ENCODE measurements around the gene CTNNA3. TPM values are rescaled to one million over a fixed set of nuclear protein-coding genes. Genes with fewer than 3 reads are reported as not detected.

The CTNNA3 gene
- total RNA-seq, 2 experiments from 2014 or later, result 0.30 TPM; not detected in 1

DNA sequence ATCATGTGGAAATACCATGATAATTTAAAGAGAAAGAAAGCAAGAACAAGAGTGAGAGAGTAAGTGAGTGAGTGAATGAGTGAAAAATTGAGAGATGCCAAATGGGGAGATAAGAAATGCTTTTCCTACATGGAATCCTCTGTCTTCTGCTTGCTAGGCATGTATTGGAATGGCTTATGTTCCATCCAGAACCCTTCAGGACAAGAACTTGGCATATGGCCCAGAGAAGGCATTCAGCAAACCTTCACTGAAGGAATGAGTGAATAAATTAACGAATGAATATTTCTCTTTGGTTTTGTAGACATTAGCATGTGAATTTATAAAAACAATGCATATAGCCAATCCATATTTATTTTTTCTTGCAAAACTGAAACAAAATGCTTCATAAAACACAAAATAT, 608.0 kb downstream of the CTNNA3 start:
- no peaks in the 10 kb centered on the region for H3K27me3 Mint-ChIP-seq
- ChIA-PET CTCF (no interaction called here), POLR2A (no interaction called here)
- H3K36me3 Mint-ChIP-seq (ENCODE audit: low read depth), result no peaks in the 10 kb centered on the region
- H3K9me3 Mint-ChIP-seq (ENCODE audit: low read depth), result no peaks in the 10 kb centered on the region
- DNase-seq (no peak), ATAC-seq (no peak)
- intact Hi-C loops (cut with DNase I, micrococcal nuclease), result no loop called here
- no peaks in the 10 kb centered on the region for H3K4me1 Mint-ChIP-seq
- H3K4me3 Mint-ChIP-seq, result no peak overlapping the region
- no peak overlapping the region for H3K27ac Mint-ChIP-seq

GRCh38 chr10:67087135-67087425, 608.9 kb downstream of the CTNNA3 start:
- ChIA-PET CTCF (no interaction called here), POLR2A (no interaction called here)
- no peaks in the 10 kb centered on the region for H3K9me3 Mint-ChIP-seq (ENCODE audit: low read depth)
- ATAC-seq (no peak), DNase-seq (no peak)
- intact Hi-C loops (cut with DNase I, micrococcal nuclease), result no loop called here
- no peak overlapping the region for H3K27ac Mint-ChIP-seq
- no peaks in the 10 kb centered on the region for H3K36me3 Mint-ChIP-seq (ENCODE audit: low read depth)
- no peak overlapping the region for H3K4me3 Mint-ChIP-seq
- no peaks in the 10 kb centered on the region for H3K4me1 Mint-ChIP-seq
- no peaks in the 10 kb centered on the region for H3K27me3 Mint-ChIP-seq

DNA sequence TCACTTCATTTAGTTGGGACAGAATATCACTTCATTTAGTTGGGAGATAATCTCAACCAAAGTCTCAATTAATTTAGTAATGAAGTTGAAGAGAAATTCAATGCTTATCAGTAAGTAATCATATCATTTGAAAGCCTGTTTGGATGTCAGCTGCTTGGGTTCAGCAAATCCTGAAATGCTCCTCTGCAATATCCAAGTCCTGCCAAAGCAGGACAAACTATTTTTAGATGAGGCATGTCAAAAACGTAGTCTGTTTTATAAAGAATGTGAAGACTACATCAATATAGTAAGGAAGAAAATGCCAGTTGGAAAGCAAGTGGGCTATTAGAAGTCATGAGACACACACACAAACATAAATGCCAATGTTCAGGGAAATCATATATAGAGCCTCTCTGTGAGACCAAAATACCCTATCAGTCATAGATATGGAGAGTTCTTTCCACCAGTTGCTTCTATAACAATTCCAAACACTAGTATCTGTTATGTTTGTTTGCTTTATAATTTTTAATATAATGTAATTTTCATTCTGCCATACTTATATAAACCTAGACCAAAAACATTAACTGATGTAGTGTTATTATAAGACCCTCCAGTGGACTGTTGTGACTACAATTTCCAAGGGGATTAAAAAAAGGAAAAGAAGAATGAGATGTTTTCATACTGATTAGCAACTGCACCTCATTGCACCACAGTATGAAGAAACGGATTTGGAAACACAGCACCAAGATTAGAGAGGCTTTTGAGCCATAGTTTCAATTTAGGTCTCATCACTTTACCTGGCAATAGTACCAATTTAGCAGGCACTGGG, 609.5 kb downstream of the CTNNA3 start:
- no peaks in the 10 kb centered on the region for H3K9me3 Mint-ChIP-seq (ENCODE audit: low read depth)
- intact Hi-C loops (cut with DNase I, micrococcal nuclease), result no loop called here
- ATAC-seq (no peak), DNase-seq (no peak)
- no peaks in the 10 kb centered on the region for H3K36me3 Mint-ChIP-seq (ENCODE audit: low read depth)
- ChIA-PET POLR2A (no interaction called here), CTCF (no interaction called here)
- no peaks in the 10 kb centered on the region for H3K27me3 Mint-ChIP-seq
- H3K4me3 Mint-ChIP-seq, result no peak overlapping the region
- H3K27ac Mint-ChIP-seq, result no peak overlapping the region
- H3K4me1 Mint-ChIP-seq, result no peaks in the 10 kb centered on the region

- Mint-ChIP-seq H3K4me3 (no peak overlapping the region), H3K27ac (no peak overlapping the region), H3K27me3 (peaks cover 4% of the 10 kb centered on the region), H3K9me3 (ENCODE audit: low read depth) (no peaks in the 10 kb centered on the region), H3K36me3 (ENCODE audit: low read depth) (no peaks in the 10 kb centered on the region), H3K4me1 (no peaks in the 10 kb centered on the region)
- ChIA-PET POLR2A (no interaction called here), CTCF (no interaction called here)
- intact Hi-C loops (cut with DNase I, micrococcal nuclease), result no loop called here
- ATAC-seq (no peak), DNase-seq (no peak)
Measured at GRCh38 chr10:67079126-67079525, 616.9 kb downstream of the CTNNA3 start.

GRCh38 chr10:67077376-67077775, 618.6 kb downstream of the CTNNA3 start:
- no peaks in the 10 kb centered on the region for H3K36me3 Mint-ChIP-seq (ENCODE audit: low read depth)
- no peak overlapping the region for H3K4me3 Mint-ChIP-seq
- DNase-seq, result no peak
- no peak overlapping the region for H3K27ac Mint-ChIP-seq
- POLR2A ChIA-PET, result no interaction called here
- CTCF ChIA-PET, result no interaction called here
- ATAC-seq, result no peak
- H3K4me1 Mint-ChIP-seq, result no peaks in the 10 kb centered on the region
- intact Hi-C loops (cut with DNase I, micrococcal nuclease), result no loop called here
- H3K27me3 Mint-ChIP-seq, result peaks cover 4% of the 10 kb centered on the region
- H3K9me3 Mint-ChIP-seq (ENCODE audit: low read depth), result no peaks in the 10 kb centered on the region

DNA sequence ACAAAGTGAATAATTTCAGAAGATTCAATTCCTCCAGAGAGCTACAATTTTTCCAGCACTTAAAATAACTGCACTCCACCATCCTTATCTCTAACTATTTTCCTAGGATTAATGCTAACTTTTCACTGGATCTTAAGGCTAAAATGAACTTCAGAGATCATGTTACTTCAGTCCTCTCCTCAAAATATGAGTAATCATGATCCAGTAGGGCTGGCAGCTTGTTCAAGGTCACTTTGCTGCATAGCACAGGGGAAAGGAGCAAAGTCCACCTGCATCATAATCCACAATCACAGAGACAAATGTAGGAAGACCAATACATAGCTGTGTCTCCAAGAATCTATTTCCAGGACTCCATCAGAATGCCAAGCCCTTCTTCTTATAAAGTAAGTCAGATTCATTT, 619.9 kb downstream of the CTNNA3 start:
- POLR2A ChIA-PET, result no interaction called here
- CTCF ChIA-PET, result no interaction called here
- Mint-ChIP-seq H3K4me3 (no peak overlapping the region), H3K36me3 (ENCODE audit: low read depth) (no peaks in the 10 kb centered on the region), H3K27ac (no peak overlapping the region), H3K27me3 (peaks cover 4% of the 10 kb centered on the region), H3K9me3 (ENCODE audit: low read depth) (no peaks in the 10 kb centered on the region), H3K4me1 (no peaks in the 10 kb centered on the region)
- intact Hi-C loops (cut with DNase I, micrococcal nuclease), result no loop called here
- DNase-seq (no peak), ATAC-seq (no peak)

GRCh38 chr10:67075491-67075971, 620.5 kb downstream of the CTNNA3 start:
- Mint-ChIP-seq H3K4me1 (no peaks in the 10 kb centered on the region), H3K36me3 (ENCODE audit: low read depth) (no peaks in the 10 kb centered on the region), H3K27me3 (peaks cover 4% of the 10 kb centered on the region), H3K9me3 (ENCODE audit: low read depth) (no peaks in the 10 kb centered on the region), H3K4me3 (no peak overlapping the region), H3K27ac (no peak overlapping the region)
- intact Hi-C loops (cut with DNase I, micrococcal nuclease), result no loop called here
- DNase-seq (no peak), ATAC-seq (no peak)
- ChIA-PET CTCF (no interaction called here), POLR2A (no interaction called here)

GRCh38 chr10:67072654-67073053, 623.3 kb downstream of the CTNNA3 start:
- ATAC-seq (no peak), DNase-seq (no peak)
- intact Hi-C loops (cut with DNase I, micrococcal nuclease), result no loop called here
- Mint-ChIP-seq H3K36me3 (ENCODE audit: low read depth) (no peaks in the 10 kb centered on the region), H3K9me3 (ENCODE audit: low read depth) (no peaks in the 10 kb centered on the region), H3K27ac (no peak overlapping the region), H3K4me1 (no peaks in the 10 kb centered on the region), H3K4me3 (no peak overlapping the region), H3K27me3 (no peaks in the 10 kb centered on the region)
- CTCF ChIA-PET, result no interaction called here
- POLR2A ChIA-PET, result no interaction called here

DNA sequence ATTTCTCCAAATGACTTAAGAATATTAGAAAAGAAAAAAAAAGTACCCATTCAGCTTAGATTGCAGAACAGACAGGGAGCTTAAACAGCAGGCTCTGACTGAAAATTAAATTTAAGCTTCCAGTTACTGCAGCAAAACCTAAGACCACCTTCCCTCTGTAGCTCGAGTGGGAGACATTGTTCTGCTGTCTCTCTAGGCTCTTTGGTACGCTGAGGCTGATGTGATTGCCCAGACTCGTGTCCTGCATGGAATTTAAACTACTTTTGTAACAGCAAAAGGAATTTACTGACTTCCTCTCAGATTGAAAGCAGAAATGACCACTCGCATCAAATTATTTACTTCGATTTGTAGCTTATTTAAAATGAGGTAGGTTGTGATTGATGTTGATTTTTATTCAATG, 645.6 kb downstream of the CTNNA3 start:
- CTCF ChIA-PET, result no interaction called here

GRCh38 chr10:67049988-67050387, 646.0 kb downstream of the CTNNA3 start:
- Mint-ChIP-seq H3K27ac (no peak overlapping the region), H3K36me3 (ENCODE audit: low read depth) (no peaks in the 10 kb centered on the region), H3K4me3 (no peak overlapping the region), H3K27me3 (peaks cover 2% of the 10 kb centered on the region), H3K9me3 (ENCODE audit: low read depth) (no peaks in the 10 kb centered on the region), H3K4me1 (no peaks in the 10 kb centered on the region)
- DNase-seq, result no peak
- intact Hi-C loops (cut with DNase I, micrococcal nuclease), result no loop called here
- ATAC-seq, result no peak
- CTCF ChIA-PET, result no interaction called here
- POLR2A ChIA-PET, result interaction anchor here (0.5 kb wide), 1 partner anchor 14 kb away, joined by 6 read pairs; no protein-coding TSS in a partner anchor

More for the DNA sequence above, 645.6 kb downstream of the CTNNA3 start:
- Mint-ChIP-seq H3K4me1 (no peaks in the 10 kb centered on the region), H3K27me3 (peaks cover 2% of the 10 kb centered on the region), H3K36me3 (ENCODE audit: low read depth) (no peaks in the 10 kb centered on the region), H3K27ac (no peak overlapping the region), H3K9me3 (ENCODE audit: low read depth) (no peaks in the 10 kb centered on the region), H3K4me3 (no peak overlapping the region)
- POLR2A ChIA-PET, result interaction anchor here (0.5 kb wide), 1 partner anchor 14 kb away, joined by 6 read pairs; no protein-coding TSS in a partner anchor
- no peak for ATAC-seq
- intact Hi-C loops (cut with DNase I, micrococcal nuclease), result no loop called here
- DNase-seq, result no peak

- H3K4me3 Mint-ChIP-seq, result no peak overlapping the region
- ChIA-PET CTCF (no interaction called here), POLR2A (no interaction called here)
- ATAC-seq, result no peak
- H3K36me3 Mint-ChIP-seq (ENCODE audit: low read depth), result no peaks in the 10 kb centered on the region
- DNase-seq, result no peak
- H3K27me3 Mint-ChIP-seq, result peaks cover 2% of the 10 kb centered on the region
- H3K27ac Mint-ChIP-seq, result no peak overlapping the region
- H3K4me1 Mint-ChIP-seq, result no peaks in the 10 kb centered on the region
- no peaks in the 10 kb centered on the region for H3K9me3 Mint-ChIP-seq (ENCODE audit: low read depth)
- intact Hi-C loops (cut with DNase I, micrococcal nuclease), result no loop called here
Measured at GRCh38 chr10:67046507-67046906, 649.5 kb downstream of the CTNNA3 start.

- H3K4me1 Mint-ChIP-seq, result no peaks in the 10 kb centered on the region
- no peak for DNase-seq
- intact Hi-C loops (cut with DNase I, micrococcal nuclease), result no loop called here
- no peaks in the 10 kb centered on the region for H3K36me3 Mint-ChIP-seq (ENCODE audit: low read depth)
- no peak overlapping the region for H3K27ac Mint-ChIP-seq
- H3K9me3 Mint-ChIP-seq (ENCODE audit: low read depth), result no peaks in the 10 kb centered on the region
- H3K4me3 Mint-ChIP-seq, result no peak overlapping the region
- H3K27me3 Mint-ChIP-seq, result peaks cover 2% of the 10 kb centered on the region
- ChIA-PET POLR2A (no interaction called here), CTCF (interaction anchor here (0.5 to 0.7 kb wide), 2 partner anchors 29 to 477 kb away, joined by 3 to 4 read pairs; no protein-coding TSS in a partner anchor)
- ATAC-seq, result no peak
Measured at GRCh38 chr10:67045404-67045803, 650.6 kb downstream of the CTNNA3 start.

Measured in activated CD4-positive, alpha-beta T cell treated with anti-CD3 and anti-CD28 coated beads for 36 hours (primary cell).